Measurements from ENCODE around the gene LONRF2. TPM values are rescaled to one million over a fixed set of nuclear protein-coding genes. Genes with fewer than 3 reads are reported as not detected.

LONRF2 gene
- total RNA-seq, 1 experiment from 2014 or later, result 1.6 TPM

DNA sequence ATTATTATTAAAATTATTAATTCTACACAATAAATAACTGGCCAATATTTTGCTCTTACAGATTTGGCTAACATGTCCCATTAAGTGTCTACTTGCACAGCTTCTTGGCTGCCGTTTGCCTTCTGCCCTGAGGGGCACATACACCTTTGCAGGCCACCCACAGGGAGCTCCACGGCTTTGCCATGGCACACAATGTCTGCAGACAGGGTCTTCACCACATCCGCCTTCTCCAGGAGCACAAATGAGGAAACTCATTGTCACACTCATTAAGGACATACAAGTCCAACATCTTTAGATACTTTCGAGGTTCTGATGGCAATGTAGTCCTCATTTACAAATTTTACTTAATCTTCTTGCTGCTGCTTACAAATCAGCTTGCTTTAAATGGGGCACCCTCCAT lies 45.6 kb downstream of the LONRF2 start:
- DNase-seq (ENCODE audit: low read depth), result no peak

DNA sequence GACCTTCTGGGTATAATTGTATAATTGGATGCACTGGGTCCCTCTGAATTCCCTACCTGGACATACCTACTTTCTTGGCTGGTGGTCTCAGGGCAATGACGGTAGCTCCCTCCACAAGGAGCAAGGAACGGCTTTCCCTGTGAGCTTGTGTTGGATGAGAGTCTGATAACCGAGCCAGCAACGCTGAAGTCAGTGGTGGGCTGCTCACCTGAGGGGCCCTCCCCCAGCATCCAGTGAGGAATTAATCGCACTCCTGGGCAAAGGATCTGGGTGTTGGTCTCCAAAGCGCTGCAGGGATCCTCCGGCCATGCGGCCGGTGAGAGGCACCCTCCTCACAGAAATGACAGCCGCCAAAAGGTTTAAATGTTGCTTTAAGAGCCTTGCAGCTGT lies 47.1 kb downstream of the LONRF2 start:
- no peak for DNase-seq (ENCODE audit: low read depth)

DNA sequence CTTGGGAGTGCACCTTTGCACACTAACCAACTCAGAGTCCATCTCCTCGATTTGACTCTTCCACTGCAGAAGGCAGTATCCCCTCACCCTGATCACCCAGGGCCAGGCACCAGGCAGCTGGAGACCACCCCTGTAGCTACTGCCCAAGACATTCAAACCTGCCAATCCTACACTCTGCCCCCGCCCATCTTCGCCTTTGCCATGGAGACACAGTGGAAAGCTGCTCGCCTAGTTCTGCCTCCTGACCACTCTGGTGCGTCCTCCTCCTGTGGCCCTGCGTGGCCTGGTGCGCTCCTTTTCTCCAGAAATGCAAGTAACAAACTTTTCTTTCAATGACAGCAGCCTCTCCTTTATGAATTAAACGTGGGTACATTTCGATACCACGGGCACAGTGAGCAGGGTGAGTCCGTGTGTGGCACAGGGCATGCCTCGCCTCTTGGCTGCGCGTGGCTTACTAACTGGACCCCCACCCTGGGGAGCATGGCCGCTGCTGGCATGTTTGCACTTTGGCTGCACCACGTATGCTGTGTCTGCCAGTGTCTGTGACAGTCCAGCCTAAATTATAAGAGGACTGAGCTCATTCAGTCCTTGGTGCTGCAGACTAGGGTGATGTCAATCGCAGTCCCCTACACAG lies 47.6 kb downstream of the LONRF2 start:
- DNase-seq (ENCODE audit: low read depth), result no peak

DNA sequence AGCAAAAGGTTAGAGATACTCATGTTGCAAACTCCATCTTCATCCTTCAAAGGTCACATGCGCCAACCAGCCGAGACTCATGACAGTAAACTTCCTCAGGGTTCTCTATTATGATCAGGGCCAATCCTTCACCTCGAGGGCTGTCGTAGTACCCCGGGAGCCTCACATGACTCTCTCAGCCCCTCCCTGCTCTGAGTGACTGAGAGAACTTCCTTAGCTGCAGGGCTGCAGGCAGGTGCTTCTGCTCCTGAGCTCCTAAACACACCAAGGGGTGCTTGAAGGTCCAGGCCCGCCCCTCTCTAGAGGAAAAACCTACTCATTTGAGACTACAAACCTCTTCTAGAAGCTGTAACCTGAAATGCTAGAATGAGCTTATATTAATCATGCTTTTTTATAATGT lies 48.2 kb downstream of the LONRF2 start:
- DNase-seq (ENCODE audit: low read depth), result no peak

DNA sequence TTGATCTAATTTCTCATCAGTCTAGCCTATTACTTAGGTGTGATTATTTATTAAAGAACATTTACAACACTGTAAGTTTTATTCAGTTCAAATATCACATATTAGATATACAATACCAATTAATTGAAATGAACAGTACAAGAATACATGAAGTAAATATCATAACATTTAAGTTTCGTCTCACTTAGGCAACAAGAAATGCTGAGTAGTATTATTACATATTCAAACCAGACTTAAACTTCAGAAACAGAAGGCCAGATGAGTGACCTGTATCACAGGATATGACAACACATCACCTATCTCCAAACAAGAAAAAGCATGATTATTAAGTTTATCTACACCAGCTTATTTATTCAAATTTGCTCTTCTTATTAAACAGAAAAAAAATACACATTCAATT lies 48.9 kb downstream of the LONRF2 start:
- no peak for DNase-seq (ENCODE audit: low read depth)

DNA sequence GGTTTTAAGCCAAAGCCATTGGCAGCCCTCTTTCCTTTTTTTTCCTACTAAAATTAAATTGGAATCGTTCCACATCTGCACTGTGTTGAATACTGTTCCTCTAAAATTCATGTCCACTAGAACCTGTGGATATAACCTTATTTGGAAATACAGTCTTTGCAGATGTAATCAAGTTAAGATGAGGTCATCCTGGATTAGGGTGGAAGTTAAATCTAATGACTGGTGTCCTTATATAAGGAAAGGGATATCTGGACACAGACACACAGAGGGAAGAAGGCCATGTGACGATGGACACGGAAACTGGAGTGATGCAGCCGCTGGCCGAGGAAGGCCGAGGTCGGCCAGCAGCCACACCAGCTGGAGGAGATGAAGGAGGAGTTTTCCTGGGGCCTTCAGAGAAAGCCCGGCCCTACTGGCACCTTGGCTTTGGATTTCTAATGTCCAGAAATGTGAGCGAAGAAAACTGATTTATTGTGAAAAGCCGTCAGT lies 49.4 kb downstream of the LONRF2 start:
- DNase-seq (ENCODE audit: low read depth), result no peak

DNA sequence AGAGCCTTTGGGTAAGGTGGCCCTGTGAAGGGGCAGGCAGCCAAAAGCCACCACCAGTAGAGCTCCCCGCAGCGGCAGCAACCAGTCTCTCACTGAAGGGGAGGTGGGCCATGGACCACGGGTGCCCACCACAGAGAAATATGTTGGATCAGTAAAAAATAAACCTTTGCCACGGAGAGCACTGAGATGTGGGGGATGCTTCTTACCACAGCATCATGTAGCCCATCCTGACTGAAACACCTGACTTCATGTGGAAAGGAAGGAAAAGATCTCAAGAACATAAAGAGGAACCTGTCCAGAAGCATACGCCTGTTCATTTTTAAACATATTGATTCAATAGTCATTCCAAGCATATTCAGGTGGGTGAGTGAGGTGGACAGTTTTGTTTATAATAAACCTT lies 51.1 kb downstream of the LONRF2 start:
- no peak for DNase-seq (ENCODE audit: low read depth)

DNA sequence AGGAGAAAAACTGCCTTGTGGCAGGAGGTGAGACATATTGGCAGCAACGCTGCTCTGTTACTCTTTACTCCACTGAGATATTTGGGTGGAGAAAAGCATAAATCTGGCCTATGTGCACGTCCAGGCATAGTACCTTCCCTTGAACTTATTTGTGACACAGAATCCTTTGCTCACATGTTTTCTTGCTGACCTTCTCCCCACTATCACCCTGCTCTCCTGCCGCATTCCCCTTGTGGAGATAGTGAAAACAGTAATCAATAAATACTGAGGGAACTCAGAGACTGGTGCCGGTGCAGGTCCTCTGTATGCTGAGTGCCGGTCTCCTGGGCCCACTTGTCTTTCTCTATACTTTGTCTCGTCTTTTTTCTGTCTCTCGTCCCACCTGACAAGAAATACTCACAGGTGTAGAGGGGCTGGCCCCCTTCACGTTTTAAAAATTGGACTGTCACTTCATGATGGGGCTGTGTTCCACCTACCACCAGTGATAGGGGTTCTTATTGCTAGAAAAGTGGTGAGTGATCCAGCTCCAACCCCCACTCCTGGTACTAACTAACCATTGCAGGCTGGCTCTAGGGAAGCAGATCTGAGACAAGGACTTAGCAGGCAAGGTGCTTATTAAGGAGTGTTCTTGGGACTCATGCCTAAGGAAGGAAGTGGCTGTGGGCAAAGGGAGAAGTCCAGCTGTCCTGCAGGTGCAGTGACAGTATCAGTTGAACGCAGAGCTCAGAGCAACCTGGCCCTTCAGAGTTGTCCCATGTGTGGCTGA lies 51.7 kb downstream of the LONRF2 start:
- no peak for DNase-seq (ENCODE audit: low read depth)

DNA sequence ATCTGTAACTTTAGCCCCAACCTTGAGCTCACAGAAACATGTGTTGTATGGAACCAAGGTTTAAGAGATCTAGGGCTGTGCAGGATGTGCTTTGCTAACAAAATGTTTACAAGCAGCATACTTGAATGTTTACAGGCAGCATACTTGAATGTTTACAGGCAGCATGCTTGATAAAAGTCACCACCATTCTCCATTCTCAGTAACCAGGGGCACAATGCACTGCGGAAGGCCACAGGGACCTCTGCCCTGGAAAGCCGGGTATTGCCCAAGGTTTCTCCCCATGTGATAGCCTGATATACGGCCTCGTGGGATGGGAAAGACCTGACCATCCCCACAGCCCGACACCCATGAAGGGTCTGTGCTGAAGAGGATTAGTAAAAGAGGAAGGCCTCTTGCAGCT lies 52.4 kb downstream of the LONRF2 start:
- DNase-seq (ENCODE audit: low read depth), result no peak

DNA sequence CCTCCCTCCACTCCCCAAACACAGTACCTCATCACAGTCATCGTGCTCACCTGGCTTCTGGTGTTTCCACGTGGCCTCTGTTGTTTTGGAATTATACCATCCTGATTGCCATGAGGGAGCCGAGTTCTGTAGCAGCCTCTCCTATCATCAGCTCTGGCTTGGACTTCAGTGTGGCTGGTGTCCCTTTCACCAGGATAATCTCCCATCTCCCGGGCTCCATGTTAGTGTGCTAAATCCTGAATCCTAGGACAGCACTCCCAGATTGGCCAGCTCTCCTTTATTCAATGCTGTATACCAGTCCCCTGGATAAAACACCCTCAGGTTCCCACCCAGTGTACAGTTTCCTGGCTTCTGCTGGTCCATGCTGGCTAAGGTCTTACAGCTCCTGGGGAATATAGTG lies 53.3 kb downstream of the LONRF2 start:
- DNase-seq (ENCODE audit: low read depth), result no peak

DNA sequence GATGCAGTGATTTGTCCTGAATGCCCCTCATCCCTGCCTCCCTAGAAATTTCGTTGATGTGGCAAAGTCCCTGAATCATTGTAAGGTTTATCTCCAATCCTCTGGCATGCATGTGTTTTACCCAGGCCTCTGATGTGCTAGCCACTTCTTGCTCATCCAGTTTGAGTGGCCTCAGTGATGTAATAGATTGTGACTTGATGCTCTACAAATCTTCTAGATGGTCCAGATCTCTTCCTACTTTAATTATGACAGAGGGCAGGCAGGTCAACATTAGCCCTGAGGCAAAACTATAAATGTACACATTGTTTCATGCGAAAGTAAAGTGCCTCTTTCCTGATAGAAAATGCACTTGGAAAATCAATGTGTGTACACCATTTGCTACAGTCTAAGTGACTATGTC lies 54.5 kb downstream of the LONRF2 start:
- DNase-seq (ENCODE audit: low read depth), result no peak

DNA sequence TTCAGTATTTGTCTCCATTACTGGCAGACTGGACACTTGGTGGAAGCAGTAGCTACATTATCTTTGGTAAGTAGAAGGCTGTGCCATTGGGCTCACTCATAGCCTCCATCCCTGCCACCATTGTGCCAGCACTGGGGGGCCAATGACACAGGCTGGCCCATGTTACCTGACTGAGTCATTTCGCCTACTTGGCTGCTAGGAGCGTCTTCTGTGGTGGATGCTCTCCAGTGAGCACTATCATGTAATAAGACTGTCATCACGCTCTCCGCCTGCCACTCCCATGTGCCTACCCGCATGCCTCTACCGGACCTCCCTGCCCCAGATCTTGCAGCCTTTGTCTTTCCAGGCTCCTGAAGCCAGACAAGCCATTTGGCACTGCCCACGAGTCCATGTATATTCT lies 56.2 kb downstream of the LONRF2 start:
- DNase-seq (ENCODE audit: low read depth), result no peak

DNA sequence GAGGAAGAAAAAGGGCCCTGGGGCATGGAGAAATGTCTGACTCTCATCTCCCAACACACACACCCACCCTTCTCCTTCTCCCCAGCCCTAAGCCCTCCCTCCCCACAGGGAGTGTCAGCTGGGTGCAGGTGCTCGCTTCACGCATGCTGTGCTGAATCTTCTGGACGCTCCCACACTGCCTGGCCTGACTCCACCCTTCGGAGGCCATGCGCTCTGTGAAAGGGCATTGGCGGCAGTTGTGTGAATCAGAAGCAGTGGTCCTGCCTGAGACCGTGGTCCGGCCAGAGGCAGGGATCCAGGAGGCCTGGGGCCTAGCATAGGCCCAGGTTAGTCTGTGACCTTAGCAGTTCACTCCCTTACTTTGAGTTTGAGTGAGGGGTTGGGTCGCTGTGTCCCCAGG lies 57.1 kb downstream of the LONRF2 start:
- DNase-seq (ENCODE audit: low read depth), result no peak

DNA sequence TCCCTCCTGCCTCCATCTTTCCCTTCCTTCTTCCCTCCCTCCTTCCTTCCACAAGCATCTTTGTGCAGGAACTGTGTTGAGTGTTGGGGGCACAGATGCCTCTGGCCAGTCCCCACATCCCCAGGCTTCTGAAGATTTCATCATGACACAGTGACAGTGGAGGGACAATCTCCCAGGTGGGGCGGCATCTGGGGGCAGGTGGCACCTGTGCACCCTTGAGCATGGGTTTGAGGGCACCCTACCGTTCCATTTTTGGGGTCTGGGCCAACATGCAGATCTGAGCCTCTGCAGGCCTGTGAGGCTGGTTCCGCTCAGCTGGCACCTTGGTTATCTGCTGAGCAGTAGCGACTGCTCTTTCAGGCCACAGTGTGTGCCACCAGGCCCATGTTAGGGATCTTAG lies 57.6 kb downstream of the LONRF2 start:
- DNase-seq (ENCODE audit: low read depth), result no peak

DNA sequence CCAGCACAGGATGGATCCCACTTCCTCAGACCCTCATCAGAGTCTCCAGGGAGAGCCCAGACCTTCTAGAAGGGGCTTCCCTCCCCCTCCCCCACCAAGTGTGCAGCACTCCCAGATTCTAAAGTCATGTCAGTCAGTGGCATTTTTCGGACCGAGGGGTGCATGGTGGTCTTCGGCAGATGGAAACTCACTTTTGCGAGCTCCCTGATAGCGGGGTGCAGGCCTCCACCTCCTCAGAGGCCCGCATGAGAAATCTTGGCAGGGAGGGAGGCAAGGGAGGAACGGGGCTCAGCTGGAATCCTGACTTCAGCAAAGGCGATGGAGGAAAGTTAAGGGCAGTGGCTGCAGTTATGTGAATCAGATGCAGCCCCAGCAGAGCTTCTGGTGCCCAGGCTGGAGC lies 58.2 kb downstream of the LONRF2 start:
- DNase-seq (ENCODE audit: low read depth), result no peak

DNA sequence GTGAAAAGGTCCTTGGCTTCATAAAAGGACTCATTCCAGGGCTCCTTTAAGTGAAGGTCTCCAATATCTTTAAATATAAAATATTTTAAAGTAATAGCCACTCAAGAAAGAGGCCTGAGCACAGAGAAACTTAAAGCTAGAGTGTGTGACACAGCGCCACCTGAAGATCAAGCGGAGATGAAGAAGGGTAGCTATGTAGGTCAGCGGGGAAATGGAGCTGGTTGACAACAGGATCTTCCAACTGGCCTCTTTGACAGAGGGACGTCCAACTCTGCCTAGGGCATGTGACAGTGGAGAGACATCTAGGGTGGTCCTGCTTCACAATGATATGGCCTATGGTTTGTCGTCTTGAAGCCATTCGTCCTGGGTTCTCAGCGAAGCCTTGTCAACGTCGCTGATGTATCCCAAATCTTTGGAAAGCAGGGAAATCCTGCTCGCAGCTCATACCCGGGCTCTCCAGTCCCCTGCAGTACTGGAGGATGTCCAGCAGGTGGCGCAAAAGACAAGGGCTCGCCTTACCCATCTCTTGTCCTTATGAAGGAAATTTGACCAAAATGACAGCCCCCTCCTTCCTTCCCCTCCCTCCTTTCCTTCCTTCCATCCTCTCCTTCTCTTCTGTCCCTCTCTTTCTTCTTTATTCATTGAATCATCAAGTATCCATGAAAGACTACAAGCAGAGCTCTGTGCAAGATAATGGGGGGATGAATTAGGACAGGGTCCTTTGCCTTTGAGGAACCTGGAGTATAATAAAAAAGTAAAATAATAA lies 59.6 kb downstream of the LONRF2 start:
- DNase-seq (ENCODE audit: low read depth), result peak; percentile 74

DNA sequence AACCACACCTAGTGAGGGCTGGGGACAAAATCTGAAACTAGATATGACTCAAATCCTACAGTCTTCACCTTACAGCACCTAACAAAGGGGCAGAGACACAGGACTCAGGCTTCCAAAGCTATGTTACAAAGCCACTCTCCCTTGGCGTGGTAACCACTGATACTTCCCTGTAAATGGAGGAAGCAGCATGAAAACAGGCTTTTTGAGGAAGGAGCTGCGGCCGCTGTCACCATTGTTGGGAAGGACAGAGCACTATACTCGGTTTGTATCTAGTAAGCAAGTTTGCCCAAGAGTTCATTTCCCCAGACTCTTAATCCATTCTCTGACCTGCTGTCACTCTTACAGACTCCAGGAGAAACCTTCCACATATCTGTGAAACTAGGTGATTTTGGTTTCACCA lies 60.3 kb downstream of the LONRF2 start:
- no peak for DNase-seq (ENCODE audit: low read depth)

DNA sequence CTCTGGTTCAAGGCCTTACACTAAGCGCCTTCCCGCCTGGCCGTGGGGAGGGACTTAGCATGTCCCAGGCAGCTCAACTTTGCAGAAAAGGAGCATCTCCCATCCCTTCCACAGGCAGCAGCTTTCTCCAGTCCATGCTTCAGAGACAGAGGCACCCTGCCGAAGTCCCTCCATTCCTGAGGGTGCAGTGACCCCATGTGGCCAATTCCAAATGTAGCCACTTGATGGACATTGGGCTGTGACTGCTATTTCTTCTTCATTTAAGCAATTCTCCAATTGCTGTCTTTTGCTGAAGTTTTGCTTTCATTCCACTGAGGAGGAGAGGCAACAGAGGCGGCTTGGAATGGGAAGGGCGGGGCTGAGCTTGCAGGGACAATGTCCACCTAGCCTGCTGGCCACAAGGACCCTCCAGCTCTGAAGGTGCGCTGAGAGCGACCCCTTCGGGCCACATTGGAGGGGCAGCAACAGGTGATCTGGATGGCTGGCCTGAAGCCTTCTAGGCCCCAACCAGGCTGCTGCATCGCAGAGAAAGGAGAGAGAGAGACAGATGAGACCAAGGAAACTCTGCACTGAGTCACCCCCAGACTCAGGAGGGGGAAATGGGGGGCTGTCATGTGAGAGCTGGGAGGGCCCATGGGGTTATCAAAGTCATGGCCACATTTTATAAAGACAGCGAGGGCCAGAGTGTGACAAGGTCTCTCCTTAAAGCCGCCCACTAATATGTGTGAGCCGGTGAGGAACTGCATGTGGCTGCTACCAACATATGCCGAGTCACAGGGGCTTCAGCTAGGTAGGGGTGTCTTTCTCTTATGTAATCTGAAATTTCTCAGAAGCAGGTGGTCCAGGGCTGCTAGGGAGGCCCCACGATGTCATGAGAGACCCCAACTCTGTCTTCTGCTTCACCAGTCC lies 61.3 kb downstream of the LONRF2 start:
- DNase-seq (ENCODE audit: low read depth), result peak; percentile 78

DNA sequence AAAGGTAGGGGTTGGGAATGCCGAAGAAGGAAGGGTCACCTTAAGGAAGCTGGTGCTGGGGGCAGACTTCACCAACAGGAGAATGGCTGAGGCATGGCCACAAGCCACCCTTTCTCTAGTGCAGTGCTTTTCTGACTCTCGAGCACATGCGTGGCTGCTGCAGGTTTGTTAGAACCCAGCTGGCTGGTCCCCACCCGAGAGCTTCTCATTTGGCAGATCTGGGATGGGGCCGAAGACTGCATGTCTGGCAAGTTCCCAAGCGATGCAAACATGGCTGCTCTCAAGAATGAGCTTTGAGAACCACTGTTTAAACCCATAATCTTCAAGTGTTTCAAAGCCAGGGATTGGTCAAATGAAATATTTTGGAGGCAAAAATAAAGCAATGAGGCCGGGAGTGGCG lies 63.2 kb downstream of the LONRF2 start:
- no peak for DNase-seq (ENCODE audit: low read depth)

DNA sequence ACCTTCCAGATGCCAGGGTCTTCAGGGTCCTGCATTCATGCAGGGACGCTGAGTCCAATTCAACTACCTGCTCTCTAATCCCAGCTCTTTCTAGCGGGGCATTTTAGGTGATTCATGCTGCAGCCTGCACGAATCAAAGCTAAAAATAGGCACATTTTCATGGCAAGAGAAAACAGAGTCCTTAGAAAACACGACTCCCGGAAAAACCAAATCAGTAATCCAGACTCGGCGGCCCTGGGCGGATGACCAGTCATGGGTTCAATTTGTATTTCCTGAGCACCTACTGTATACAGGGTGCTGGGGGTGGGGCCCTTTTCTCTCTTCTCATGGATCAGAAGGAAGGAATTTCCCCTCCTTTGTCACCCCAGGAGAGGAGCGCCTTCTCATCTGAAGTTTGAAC lies 64.4 kb downstream of the LONRF2 start:
- peak; percentile 46 for DNase-seq (ENCODE audit: low read depth)

DNA sequence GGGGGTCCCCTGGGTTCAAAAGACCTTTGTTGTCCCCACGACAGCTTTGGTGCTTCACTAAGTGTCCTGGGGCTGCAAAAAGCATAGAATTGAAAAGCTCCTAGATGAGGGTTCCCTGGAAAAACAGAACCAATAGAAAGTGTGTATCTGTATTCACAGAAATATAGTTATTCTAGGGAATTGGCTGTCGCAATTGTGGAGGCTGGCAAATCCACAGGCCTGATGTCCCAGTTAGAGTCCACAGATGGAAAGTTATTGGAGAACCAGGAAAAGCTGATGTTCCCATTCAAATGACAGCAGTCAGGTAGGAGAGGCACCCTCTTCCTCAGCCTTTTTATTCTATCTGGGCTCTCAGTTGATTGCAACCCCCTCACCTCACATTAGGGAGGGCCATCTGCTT lies 65.5 kb downstream of the LONRF2 start:
- no peak for DNase-seq (ENCODE audit: low read depth)

All from HT1080 (cell line).